ENCODE data around the gene ENTPD2. TPM values are rescaled to one million over a fixed set of nuclear protein-coding genes. Genes with fewer than 3 reads are reported as not detected.

The ENTPD2 gene
- total and polyA plus RNA-seq, 2 donors (not counting 3 experiments of a cell fraction or from before 2014, with no cell fraction given), result not detected

GRCh38 chr9:137014776-137015539, 38.9 kb downstream of the ENTPD2 start:
- H3K4me1 ChIP-seq (ENCODE audit: control insufficient read depth, extremely low read depth, insufficient read depth, low read length), result no peaks in the 10 kb centered on the region
- H2AFZ ChIP-seq (ENCODE audit: low read depth, low read length), result no peak overlapping the region
- dilution Hi-C loops (cut with MboI; ENCODE audit: extremely low pct_ligation_motif_present, low sequenced_read_pairs) (no loop called here), intact Hi-C loops (cut with micrococcal nuclease) (no loop called here)
- H3K4me2 ChIP-seq (ENCODE audit: insufficient read depth, low read length), result no peak overlapping the region
- H3K27me3 ChIP-seq (ENCODE audit: control insufficient read depth in 2 of 2, insufficient read depth in 2 of 2, low read length in 2 of 2), result no peaks in the 10 kb centered on the region
- no peaks in the 10 kb centered on the region for H4K20me1 ChIP-seq (replicated peaks; ENCODE audit: control insufficient read depth, extremely low read depth, insufficient read depth, low read length)
- no peaks in the 10 kb centered on the region for H3K9me1 ChIP-seq (replicated peaks; ENCODE audit: control insufficient read depth, extremely low read depth, insufficient read depth, low read length)
- CTCF ChIA-PET, result interaction anchor here (2.0 kb wide), 1 partner anchor 14 kb away, joined by 10 read pairs; no protein-coding TSS in a partner anchor
- H3K4me3 ChIP-seq (replicated peaks in 1 of 3; ENCODE audit: insufficient read depth in 1 of 3, low read depth in 1 of 3, low read length in 3 of 3), result no peak overlapping the region
- H3K9me3 ChIP-seq (replicated peaks; ENCODE audit: control insufficient read depth, insufficient read depth, low read length), result no peaks in the 10 kb centered on the region
- FAIRE-seq (no peak), DNase-seq (ENCODE audit: low read depth, low spot score) (no peak)
- no peak overlapping the region for H3K27ac ChIP-seq (ENCODE audit: insufficient read depth, low read depth, low read length)
- TF ChIP-seq GATA2 (IDR thresholded peaks at IDR 0.05; ENCODE audit: insufficient read depth, insufficient read length, low read depth, low read length), result no peak
- H3K79me2 ChIP-seq (ENCODE audit: control insufficient read depth, insufficient read depth, low read length), result no peaks in the 10 kb centered on the region
- no TSS peak for BruUV-seq (replicated peaks)
- H3K9ac ChIP-seq (replicated peaks; ENCODE audit: extremely low read depth, insufficient read depth, low read length), result no peak overlapping the region
- POLR2A ChIA-PET, result interaction anchor here (0.9 kb wide), 1 partner anchor 23 kb away, joined by 3 read pairs; the partner anchor contains the start of gene PAXX
- H3K36me3 ChIP-seq (ENCODE audit: control insufficient read depth in 2 of 2, extremely low read depth in 1 of 2, insufficient read depth in 2 of 2, low read length in 2 of 2), result no peaks in the 10 kb centered on the region

- no peak overlapping the region for H3K4me3 ChIP-seq (replicated peaks in 1 of 3; ENCODE audit: insufficient read depth in 1 of 3, low read depth in 1 of 3, low read length in 3 of 3)
- TF ChIP-seq POLR2AphosphoS5 (IDR thresholded peaks at IDR 0.05; ENCODE audit: insufficient read depth, low read depth, low read length) (no peak), GATA2 (IDR thresholded peaks at IDR 0.05; ENCODE audit: insufficient read depth, insufficient read length, low read depth, low read length) (no peak), EZH2 (IDR thresholded peaks at IDR 0.05; ENCODE audit: borderline replicate concordance, low read depth, low read length, severe bottlenecking) (no peak), JUN (IDR thresholded peaks at IDR 0.05; ENCODE audit: borderline replicate concordance, insufficient read depth, insufficient read length, low read depth) (no peak), POLR2A (IDR thresholded peaks at IDR 0.05; ENCODE audit: low read depth, low read length) (no peak), CTCF (IDR thresholded peaks at IDR 0.05; ENCODE audit: extremely low read depth in 1 of 2, insufficient read depth in 1 of 2, low read depth in 1 of 2, low read length in 2 of 2) (no peak), MAX (IDR thresholded peaks at IDR 0.05; ENCODE audit: insufficient read depth, insufficient read length) (no peak), MYC (IDR thresholded peaks at IDR 0.05; ENCODE audit: low read depth, low read length) (no peak), FOS (IDR thresholded peaks at IDR 0.05; ENCODE audit: borderline replicate concordance, insufficient read depth, low read length) (no peak)
- H3K4me2 ChIP-seq (ENCODE audit: insufficient read depth, low read length), result no peak overlapping the region
- no peaks in the 10 kb centered on the region for H3K36me3 ChIP-seq (ENCODE audit: control insufficient read depth in 2 of 2, extremely low read depth in 1 of 2, insufficient read depth in 2 of 2, low read length in 2 of 2)
- intact Hi-C loops (cut with micrococcal nuclease) (no loop called here), dilution Hi-C loops (cut with MboI; ENCODE audit: extremely low pct_ligation_motif_present, low sequenced_read_pairs) (no loop called here)
- H3K27ac ChIP-seq (ENCODE audit: insufficient read depth, low read depth, low read length), result no peak overlapping the region
- no peaks in the 10 kb centered on the region for H3K27me3 ChIP-seq (ENCODE audit: control insufficient read depth in 2 of 2, insufficient read depth in 2 of 2, low read length in 2 of 2)
- BruUV-seq (replicated peaks), result no TSS peak
- no peak overlapping the region for H3K9ac ChIP-seq (replicated peaks; ENCODE audit: extremely low read depth, insufficient read depth, low read length)
- no peak overlapping the region for H2AFZ ChIP-seq (ENCODE audit: low read depth, low read length)
- FAIRE-seq (no peak), DNase-seq (ENCODE audit: low read depth, low spot score) (no peak)
- H4K20me1 ChIP-seq (replicated peaks; ENCODE audit: control insufficient read depth, extremely low read depth, insufficient read depth, low read length), result no peaks in the 10 kb centered on the region
- CTCF ChIA-PET, result interaction anchor here (1.2 to 2.0 kb wide), 2 partner anchors 15 kb away, joined by 3 to 10 read pairs; no protein-coding TSS in a partner anchor
- H3K79me2 ChIP-seq (ENCODE audit: control insufficient read depth, insufficient read depth, low read length), result no peaks in the 10 kb centered on the region
- no peaks in the 10 kb centered on the region for H3K4me1 ChIP-seq (ENCODE audit: control insufficient read depth, extremely low read depth, insufficient read depth, low read length)
- POLR2A ChIA-PET, result no interaction called here
- no peaks in the 10 kb centered on the region for H3K9me3 ChIP-seq (replicated peaks; ENCODE audit: control insufficient read depth, insufficient read depth, low read length)
- no peaks in the 10 kb centered on the region for H3K9me1 ChIP-seq (replicated peaks; ENCODE audit: control insufficient read depth, extremely low read depth, insufficient read depth, low read length)
Observed at GRCh38 chr9:137014166-137014565, 39.7 kb downstream of the ENTPD2 start.
